Effector CD8-positive, alpha-beta T cell (primary cell): Measurements from ENCODE around the gene ZNF260.
"Not testable (repeated sequence)": the region's sequence is repeated elsewhere in the genome, so short reads cannot be mapped to it uniquely, and the experiment has no call there.

Source experiments
- DNase-seq: peaks from one replicate; lab custom pipeline; 2025; lab: John Stamatoyannopoulos, UW
- total RNA-seq, 4 experiments: gene quantifications; one replicate each; lab custom pipeline; 2026; lab: John Stamatoyannopoulos, UW

The ZNF260 gene
- total RNA-seq, result 36.4 to 46.4 (median 42.1) reads per million in 4 experiments

DNA sequence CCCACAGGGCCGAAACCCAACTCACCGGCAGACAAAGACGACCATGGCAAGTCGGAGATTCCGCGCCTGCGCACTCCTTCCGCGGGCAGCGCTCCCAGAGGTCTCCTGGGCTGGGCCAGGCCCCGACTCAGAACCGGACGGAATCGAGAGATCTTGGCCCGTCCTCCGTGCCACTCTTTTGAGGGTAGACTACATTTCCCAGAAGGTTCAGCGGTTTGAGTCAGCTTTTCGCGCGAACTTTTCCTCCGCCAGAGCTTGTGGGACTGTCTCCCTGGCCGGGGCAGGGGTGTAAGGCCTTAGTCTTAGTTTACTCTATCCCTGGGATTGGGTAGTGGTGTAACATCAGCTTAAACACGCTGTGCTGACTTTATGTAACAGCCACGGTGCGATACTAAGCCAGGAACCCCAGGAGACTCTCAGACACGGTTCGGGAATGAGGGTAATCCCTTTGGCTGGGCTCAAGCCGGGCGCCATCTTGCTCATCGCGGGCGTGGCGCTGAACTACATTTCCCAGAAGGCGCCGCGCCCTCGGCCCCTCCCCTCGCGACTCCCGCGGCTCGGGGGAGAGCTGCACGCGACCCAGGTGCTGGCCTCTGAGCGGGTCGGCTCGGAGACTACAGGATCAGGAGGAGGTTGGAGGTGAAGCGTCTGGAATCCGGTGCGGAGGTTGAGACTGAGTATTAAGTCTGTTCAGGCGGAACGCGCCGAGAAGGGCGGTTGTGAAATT, at the start of gene ZNF260:
TSS of gene ZNF260 (minus strand) at position 78 of the 727 bp plus-strand sequence. CDS start 13,033 bp downstream, outside the sequence.
- DNase-seq, result peak; percentile 83

- DNase-seq, result no peak
Observed at GRCh38 chr19:36577271-36577996, 49.4 kb upstream of the ZNF260 start.

- DNase-seq, result no peak
Observed at GRCh38 chr19:36574741-36575140, 46.7 kb upstream of the ZNF260 start.

GRCh38 chr19:36573895-36574720, 46.0 kb upstream of the ZNF260 start:
- no peak for DNase-seq

DNA sequence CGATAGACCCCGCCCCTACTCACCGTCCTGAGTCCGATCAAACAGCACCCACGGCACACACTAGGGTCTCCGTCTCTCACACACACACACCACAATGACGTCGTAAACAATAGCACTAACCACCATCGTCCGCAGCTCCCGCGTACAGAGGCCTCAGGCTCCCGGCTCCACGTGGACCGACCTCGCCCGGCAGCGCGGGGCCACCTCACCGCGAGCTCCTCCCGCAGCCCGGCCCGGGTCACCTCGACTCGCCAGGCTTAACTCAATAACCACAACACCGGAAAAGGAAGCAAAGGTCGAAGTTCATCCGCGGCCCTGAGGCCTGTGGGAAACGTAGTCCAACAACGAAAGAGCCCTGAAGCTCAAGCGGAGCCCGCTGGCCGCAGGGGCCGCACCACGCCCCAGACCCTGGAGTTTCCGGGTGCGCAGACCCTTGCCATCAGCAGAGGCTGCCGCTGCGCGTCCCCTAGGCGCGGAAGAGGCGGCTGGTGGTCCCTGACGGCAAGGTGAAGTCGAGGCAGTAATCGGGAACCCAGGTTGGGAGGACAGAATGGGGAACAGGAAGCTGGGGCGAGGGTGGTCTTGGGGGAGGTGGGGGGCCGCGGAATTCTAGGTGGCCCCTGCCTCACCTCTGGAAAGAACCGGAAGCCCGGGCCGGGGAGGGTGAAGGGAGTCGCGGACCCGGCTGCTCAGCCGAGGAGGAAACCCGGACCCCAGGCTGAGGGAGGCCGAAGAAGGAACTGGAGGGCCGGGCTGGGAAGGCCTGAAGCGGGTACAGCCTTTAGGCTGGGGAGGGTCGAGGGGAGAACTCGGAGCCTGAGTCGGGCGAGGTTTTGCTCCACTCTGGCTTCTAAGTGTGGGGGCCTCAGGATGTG, 45.2 kb upstream of the ZNF260 start, which contains the start of gene ZNF529:
TSS of gene ZNF529 (minus strand) at position 273 of the 875 bp plus-strand sequence. CDS start 946 bp downstream, outside the sequence.
- DNase-seq, result peak; percentile 82

GRCh38 chr19:36572593-36573019, 44.5 kb upstream of the ZNF260 start:
- no peak for DNase-seq

DNA sequence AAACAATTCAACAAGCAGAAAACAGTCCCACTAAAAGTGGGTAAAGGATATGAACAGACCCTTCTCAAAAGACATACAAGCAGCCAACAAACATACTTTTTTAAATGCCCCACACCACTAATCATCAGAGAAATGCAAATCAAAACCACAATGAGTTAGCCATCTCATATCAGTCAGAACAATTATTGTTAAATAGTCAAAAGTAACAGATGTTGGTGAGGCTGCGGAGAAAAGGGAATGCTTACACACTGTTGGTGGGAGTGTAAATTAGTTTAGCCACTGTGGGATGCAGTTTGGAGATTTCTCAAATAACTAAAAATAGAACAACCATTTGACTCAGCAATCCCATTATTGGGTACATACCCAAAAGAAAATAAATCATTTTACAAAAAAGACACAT, 36.3 kb upstream of the ZNF260 start:
- no peak for DNase-seq

GRCh38 chr19:36547001-36547732, 19.1 kb upstream of the ZNF260 start:
- DNase-seq, result no peak

GRCh38 chr19:36528921-36529518, 949 bp upstream of the ZNF260 start:
- DNase-seq, result no peak

- DNase-seq, result no peak
Observed at GRCh38 chr19:36527873-36528193, 238 bp downstream of the ZNF260 start.

GRCh38 chr19:36527341-36527740, 730 bp downstream of the ZNF260 start:
- no peak for DNase-seq

- DNase-seq, result no peak
Observed at GRCh38 chr19:36526581-36526980, 1.5 kb downstream of the ZNF260 start.

- DNase-seq, result no peak
Observed at GRCh38 chr19:36524617-36525016, 3.5 kb downstream of the ZNF260 start.

- no peak for DNase-seq
Observed at GRCh38 chr19:36514012-36514612, 14.0 kb downstream of the ZNF260 start.

DNA sequence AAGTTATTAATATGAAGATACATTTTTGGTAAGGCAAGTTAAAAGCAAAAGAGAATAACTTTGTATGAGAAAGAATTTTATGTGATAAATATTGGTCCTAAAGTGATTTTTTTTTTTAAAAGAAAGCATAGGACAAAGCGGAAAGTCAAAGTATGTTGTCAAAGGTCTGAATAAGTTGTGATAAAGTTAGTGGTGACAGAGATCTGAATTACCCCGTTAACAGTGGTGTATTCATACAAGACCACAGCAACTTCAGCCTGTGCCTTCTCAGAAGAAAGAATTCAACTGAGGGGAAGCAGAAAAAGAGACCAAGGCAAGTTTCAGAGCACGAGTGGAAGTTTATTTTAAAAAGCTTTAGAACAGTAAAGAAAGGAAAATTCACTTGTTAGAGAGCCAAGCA, 19.7 kb downstream of the ZNF260 start:
- no peak for DNase-seq

GRCh38 chr19:36501973-36502372, 26.1 kb downstream of the ZNF260 start:
- no peak for DNase-seq

GRCh38 chr19:36497001-36497400, 31.1 kb downstream of the ZNF260 start:
- DNase-seq, result no peak

GRCh38 chr19:36492689-36493453, 35.2 kb downstream of the ZNF260 start:
- DNase-seq, result not testable (repeated sequence)

GRCh38 chr19:36490846-36491245, 37.2 kb downstream of the ZNF260 start:
- not testable (repeated sequence) for DNase-seq
